T-helper 17 cell (primary cell): ENCODE results near the gene BTRC. TPM values are rescaled to one million over a fixed set of nuclear protein-coding genes. Genes with fewer than 3 reads are reported as not detected.

ENCODE experiments used
- ATAC-seq: fragments of 150-1000 bp; cut with Tn5 transposase; 2 replicates; pipeline ENCODE4 v1.10.0; 2021; ENCODE audit warnings: mild to moderate bottlenecking, moderate library complexity
- DNase-seq, 3 donors: peaks; one replicate each; pipeline versions ENCODE4 v3.0.0 to v3.0.0-alpha.2; 2020 to 2021
- H3K9me3 ChIP-seq: one replicate; pipeline ENCODE4 v1.7.0; 2013; ENCODE audit warnings: low read length, mild to moderate bottlenecking; ENCODE audit not compliant: control insufficient read depth, poor library complexity, severe bottlenecking
- H3K27ac Mint-ChIP-seq: one replicate; pipeline ENCODE4 v1.8.0; 2022; ENCODE audit warnings: mild to moderate bottlenecking, moderate library complexity, mixed read lengths
- H3K27me3 Mint-ChIP-seq: one replicate; pipeline ENCODE4 v1.8.0; 2022; ENCODE audit warnings: mixed read lengths
- H3K36me3 Mint-ChIP-seq: one replicate; pipeline ENCODE4 v1.8.0; 2022; ENCODE audit warnings: low read depth, mixed read lengths
- H3K4me1 Mint-ChIP-seq: one replicate; pipeline ENCODE4 v1.8.0; 2022; ENCODE audit warnings: mild to moderate bottlenecking, mixed read lengths
- H3K4me3 Mint-ChIP-seq: one replicate; pipeline ENCODE4 v1.8.0; 2022; ENCODE audit warnings: mild to moderate bottlenecking, moderate library complexity, mixed read lengths
- total RNA-seq, 4 donors: library from RNA in 2 of 4; stranded (reverse) in 2 of 4; gene quantifications; one replicate each; pipeline ENCODE4 v1.2.3 and lab custom pipeline; 2022 to 2026

BTRC gene
- total RNA-seq, 2 donors from 2014 or later: 14.8 to 17.0 TPM

- H3K9me3 ChIP-seq: no peaks in the 10 kb centered on the region
- Mint-ChIP-seq H3K36me3 (peaks cover 2% of the 10 kb centered on the region), H3K27me3 (no peaks in the 10 kb centered on the region), H3K4me3 (no peak overlapping the region), H3K27ac (no peak overlapping the region), H3K4me1 (peaks cover 17% of the 10 kb centered on the region)
- ATAC-seq: no peak
- no peak for DNase-seq
These were observed 93.0 kb downstream of the BTRC start for GRCh38 chr10:101446947-101447346.

GRCh38 chr10:101447477-101447876 lies 93.5 kb downstream of the BTRC start:
- ATAC-seq: no peak
- no peaks in the 10 kb centered on the region for H3K36me3 Mint-ChIP-seq
- H3K4me3 Mint-ChIP-seq: no peak overlapping the region
- no peak for DNase-seq
- no peak overlapping the region for H3K27ac Mint-ChIP-seq
- H3K27me3 Mint-ChIP-seq: no peaks in the 10 kb centered on the region
- H3K4me1 Mint-ChIP-seq: peaks cover 19% of the 10 kb centered on the region
- H3K9me3 ChIP-seq: no peaks in the 10 kb centered on the region

DNA sequence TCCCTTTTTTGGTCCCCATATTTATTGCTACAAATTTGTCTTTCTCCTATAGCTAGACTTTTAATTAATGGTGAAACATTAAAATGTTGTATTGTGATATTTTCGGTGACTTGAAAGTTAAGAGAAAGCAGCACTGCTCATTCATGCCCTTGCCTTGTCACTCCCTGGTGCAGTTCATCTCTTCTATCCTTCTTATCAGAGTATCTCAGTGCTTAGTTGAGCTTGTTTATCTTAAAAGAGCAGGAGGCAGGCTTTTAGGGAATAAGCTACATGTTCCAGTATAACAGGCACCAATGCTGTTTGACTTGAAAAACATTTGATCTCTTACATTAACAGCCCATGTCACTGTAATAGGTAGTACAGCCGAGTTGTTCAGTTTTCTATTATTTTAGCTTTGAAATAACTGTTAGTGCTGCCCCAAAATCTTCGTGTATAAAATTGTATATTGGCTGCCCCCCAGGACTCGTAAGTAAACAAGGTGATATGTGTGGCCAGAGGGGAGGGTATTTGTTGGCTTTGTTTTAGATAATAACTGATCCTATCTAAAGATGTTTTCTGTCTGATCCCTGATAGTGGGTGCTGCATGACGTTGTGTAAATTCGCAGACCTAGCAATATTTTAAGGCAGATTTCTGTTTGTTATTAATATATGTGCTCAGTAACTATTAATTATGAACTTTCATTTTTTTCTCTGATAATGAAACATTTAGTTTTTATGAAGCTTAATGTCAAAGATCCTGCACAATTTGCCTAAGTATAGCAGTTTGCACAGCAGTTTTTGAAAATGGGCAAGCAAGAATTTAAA lies 96.5 kb downstream of the BTRC start:
- no peak overlapping the region for H3K27ac Mint-ChIP-seq

GRCh38 chr10:101451261-101451660 lies 97.3 kb downstream of the BTRC start:
- no peak for DNase-seq
- peaks cover 37% of the 10 kb centered on the region for H3K4me1 Mint-ChIP-seq
- ATAC-seq: no peak
- no peaks in the 10 kb centered on the region for H3K27me3 Mint-ChIP-seq
- H3K4me3 Mint-ChIP-seq: no peak overlapping the region
- H3K36me3 Mint-ChIP-seq: no peaks in the 10 kb centered on the region
- H3K27ac Mint-ChIP-seq: no peak overlapping the region
- H3K9me3 ChIP-seq: no peaks in the 10 kb centered on the region

More for the DNA sequence above, 96.5 kb downstream of the BTRC start:
- no peaks in the 10 kb centered on the region for H3K9me3 ChIP-seq
- H3K4me3 Mint-ChIP-seq: no peak overlapping the region
- no peaks in the 10 kb centered on the region for H3K36me3 Mint-ChIP-seq
- no peaks in the 10 kb centered on the region for H3K27me3 Mint-ChIP-seq
- DNase-seq (no peak), ATAC-seq (no peak)
- H3K4me1 Mint-ChIP-seq: peaks cover 33% of the 10 kb centered on the region

DNA sequence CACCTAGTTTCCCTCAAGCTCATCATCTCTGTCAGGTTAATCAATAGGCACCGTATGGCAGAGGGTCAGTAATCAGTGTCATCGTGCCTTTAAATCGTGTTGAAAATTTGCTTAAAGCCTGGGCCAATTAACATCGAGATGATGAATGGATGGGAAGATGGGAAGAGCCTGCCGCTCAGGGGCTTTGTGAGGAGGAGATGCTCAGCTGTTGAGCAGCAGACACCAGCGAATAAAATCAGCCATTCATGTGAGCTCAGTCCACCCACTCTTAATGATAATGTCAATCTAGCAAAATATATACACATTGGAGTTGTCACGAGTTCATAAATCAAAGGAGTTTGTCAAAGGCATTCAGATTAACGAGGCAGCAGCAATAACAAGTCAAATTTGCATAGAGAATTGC lies 97.7 kb downstream of the BTRC start:
- H3K4me3 Mint-ChIP-seq: no peak overlapping the region
- ATAC-seq (no peak), DNase-seq (no peak)
- no peaks in the 10 kb centered on the region for H3K9me3 ChIP-seq
- no peaks in the 10 kb centered on the region for H3K36me3 Mint-ChIP-seq
- H3K4me1 Mint-ChIP-seq: peaks cover 38% of the 10 kb centered on the region
- H3K27me3 Mint-ChIP-seq: no peaks in the 10 kb centered on the region
- no peak overlapping the region for H3K27ac Mint-ChIP-seq

GRCh38 chr10:101452176-101452575 lies 98.2 kb downstream of the BTRC start:
- no peak overlapping the region for H3K27ac Mint-ChIP-seq
- no peak for DNase-seq
- no peaks in the 10 kb centered on the region for H3K9me3 ChIP-seq
- H3K36me3 Mint-ChIP-seq: no peaks in the 10 kb centered on the region
- no peak for ATAC-seq
- H3K4me1 Mint-ChIP-seq: peaks cover 38% of the 10 kb centered on the region
- H3K27me3 Mint-ChIP-seq: no peaks in the 10 kb centered on the region
- H3K4me3 Mint-ChIP-seq: peak overlapping the region; percentile 15

- no peak overlapping the region for H3K27ac Mint-ChIP-seq
- H3K9me3 ChIP-seq: no peaks in the 10 kb centered on the region
- no peak for DNase-seq
- ATAC-seq: peak; percentile 32
- H3K4me1 Mint-ChIP-seq: peaks cover 38% of the 10 kb centered on the region
- H3K4me3 Mint-ChIP-seq: peak overlapping the region; percentile 15
- H3K36me3 Mint-ChIP-seq: no peaks in the 10 kb centered on the region
- H3K27me3 Mint-ChIP-seq: no peaks in the 10 kb centered on the region
These were observed 98.6 kb downstream of the BTRC start for GRCh38 chr10:101452593-101452992.

DNA sequence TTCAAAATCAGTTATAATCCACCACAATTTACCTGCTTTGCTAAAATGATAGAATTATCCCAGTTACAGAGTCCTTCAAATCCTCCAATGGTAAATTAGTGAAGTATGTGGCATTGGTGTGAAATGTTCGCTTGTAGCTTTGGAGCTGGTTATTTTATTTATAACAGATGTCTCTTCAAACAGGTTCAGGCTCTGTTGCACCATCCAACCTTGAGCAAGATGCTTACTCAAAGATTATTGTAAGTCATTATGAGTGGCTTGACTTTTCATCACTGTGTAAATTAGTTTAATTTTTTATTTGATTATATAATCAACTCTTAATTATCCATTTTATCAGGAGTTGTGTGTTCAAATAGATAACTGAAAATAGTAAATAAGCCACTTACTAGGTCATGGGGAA lies 99.4 kb downstream of the BTRC start:
- no peak for DNase-seq
- H3K9me3 ChIP-seq: no peaks in the 10 kb centered on the region
- Mint-ChIP-seq H3K27me3 (no peaks in the 10 kb centered on the region), H3K4me3 (no peak overlapping the region), H3K36me3 (no peaks in the 10 kb centered on the region), H3K27ac (no peak overlapping the region), H3K4me1 (peaks cover 41% of the 10 kb centered on the region)
- no peak for ATAC-seq

GRCh38 chr10:101453791-101454718 lies 100.1 kb downstream of the BTRC start:
- H3K4me3 Mint-ChIP-seq: no peak overlapping the region
- ATAC-seq (peak; percentile 59), DNase-seq (no peak)
- no peaks in the 10 kb centered on the region for H3K9me3 ChIP-seq
- no peaks in the 10 kb centered on the region for H3K36me3 Mint-ChIP-seq
- no peaks in the 10 kb centered on the region for H3K27me3 Mint-ChIP-seq
- peak overlapping the region; percentile 47 for H3K27ac Mint-ChIP-seq
- peaks cover 41% of the 10 kb centered on the region for H3K4me1 Mint-ChIP-seq

DNA sequence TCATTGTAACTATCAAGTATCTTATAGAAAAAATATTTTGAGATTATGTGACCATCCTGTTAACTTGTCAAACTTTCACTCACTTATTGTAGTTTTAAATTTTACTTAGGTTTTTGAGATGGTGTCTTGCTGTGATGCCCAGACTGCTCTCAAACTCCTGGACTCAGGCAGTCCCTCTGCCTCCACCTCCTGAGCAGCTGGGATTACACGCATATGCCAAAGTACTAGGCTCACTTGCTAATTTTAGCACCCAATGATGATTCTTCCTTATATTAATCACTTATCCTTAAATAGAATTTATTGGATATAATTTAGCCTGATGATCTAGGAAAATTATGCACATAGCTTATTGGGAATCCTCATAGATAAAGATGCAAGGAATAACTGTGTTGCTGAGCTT lies 104.9 kb downstream of the BTRC start:
- no peak for ATAC-seq
- Mint-ChIP-seq H3K36me3 (no peaks in the 10 kb centered on the region), H3K27ac (no peak overlapping the region), H3K4me1 (peaks cover 17% of the 10 kb centered on the region), H3K27me3 (no peaks in the 10 kb centered on the region), H3K4me3 (no peak overlapping the region)
- no peaks in the 10 kb centered on the region for H3K9me3 ChIP-seq
- DNase-seq: no peak

DNA sequence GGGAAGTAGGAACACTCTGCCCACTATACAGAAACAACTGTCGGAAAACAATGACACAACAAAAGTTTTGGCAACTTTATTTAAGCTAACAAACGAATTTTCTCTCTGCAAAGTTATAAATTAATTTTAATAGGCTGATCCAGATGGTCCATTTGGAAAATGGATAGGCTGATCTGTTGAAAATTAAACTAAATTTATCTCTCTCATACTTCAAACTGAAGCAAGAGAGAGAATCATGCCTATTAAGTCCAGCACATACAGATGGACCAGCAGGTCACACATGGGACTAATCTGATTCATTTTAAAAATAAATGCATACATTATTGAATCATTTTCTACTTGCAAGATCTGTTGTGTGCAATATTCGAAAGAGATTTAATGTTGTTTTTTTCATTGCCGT lies 110.1 kb downstream of the BTRC start:
- no peaks in the 10 kb centered on the region for H3K27me3 Mint-ChIP-seq
- ATAC-seq (no peak), DNase-seq (no peak)
- H3K27ac Mint-ChIP-seq: no peak overlapping the region
- no peak overlapping the region for H3K4me3 Mint-ChIP-seq
- H3K4me1 Mint-ChIP-seq: peaks cover 14% of the 10 kb centered on the region
- no peaks in the 10 kb centered on the region for H3K9me3 ChIP-seq
- no peaks in the 10 kb centered on the region for H3K36me3 Mint-ChIP-seq

GRCh38 chr10:101464599-101464998 lies 110.6 kb downstream of the BTRC start:
- H3K27ac Mint-ChIP-seq: no peak overlapping the region
- ATAC-seq: no peak
- DNase-seq: no peak

GRCh38 chr10:101466016-101466912 lies 112.3 kb downstream of the BTRC start:
- no peak for ATAC-seq
- DNase-seq: no peak
- no peak overlapping the region for H3K27ac Mint-ChIP-seq
- H3K9me3 ChIP-seq: no peaks in the 10 kb centered on the region
- no peaks in the 10 kb centered on the region for H3K27me3 Mint-ChIP-seq
- H3K4me3 Mint-ChIP-seq: no peak overlapping the region
- H3K36me3 Mint-ChIP-seq: no peaks in the 10 kb centered on the region
- peaks cover 14% of the 10 kb centered on the region for H3K4me1 Mint-ChIP-seq

More at GRCh38 chr10:101464599-101464998, 110.6 kb downstream of the BTRC start:
- H3K27me3 Mint-ChIP-seq: no peaks in the 10 kb centered on the region
- H3K4me1 Mint-ChIP-seq: peaks cover 14% of the 10 kb centered on the region
- H3K4me3 Mint-ChIP-seq: no peak overlapping the region
- no peaks in the 10 kb centered on the region for H3K36me3 Mint-ChIP-seq
- H3K9me3 ChIP-seq: no peaks in the 10 kb centered on the region
